ENCODE measurements around the gene NEDD4L.

NEDD4L gene

DNA sequence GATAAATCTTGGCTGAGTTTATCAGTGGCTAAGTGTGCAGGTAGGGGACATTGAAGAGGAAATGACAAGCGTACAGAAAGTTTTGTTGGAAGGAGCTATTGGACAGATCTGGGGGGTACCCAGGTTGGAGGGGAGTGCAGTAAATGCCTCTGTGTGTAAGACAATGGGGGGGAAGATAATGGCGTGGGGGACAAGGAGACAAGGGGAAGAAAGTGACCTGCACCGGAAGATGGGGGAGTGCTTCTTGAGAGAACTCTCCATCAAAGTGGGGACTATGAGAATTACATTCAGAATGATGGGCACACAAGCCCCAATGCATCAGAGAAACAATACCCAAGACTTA lies 394.9 kb downstream of the NEDD4L start:
- no peak overlapping the region for H3K4me3 ChIP-seq (ENCODE audit: low read length)
- 92% methylated on average over 3 of the region's 3 CpGs for WGBS

DNA sequence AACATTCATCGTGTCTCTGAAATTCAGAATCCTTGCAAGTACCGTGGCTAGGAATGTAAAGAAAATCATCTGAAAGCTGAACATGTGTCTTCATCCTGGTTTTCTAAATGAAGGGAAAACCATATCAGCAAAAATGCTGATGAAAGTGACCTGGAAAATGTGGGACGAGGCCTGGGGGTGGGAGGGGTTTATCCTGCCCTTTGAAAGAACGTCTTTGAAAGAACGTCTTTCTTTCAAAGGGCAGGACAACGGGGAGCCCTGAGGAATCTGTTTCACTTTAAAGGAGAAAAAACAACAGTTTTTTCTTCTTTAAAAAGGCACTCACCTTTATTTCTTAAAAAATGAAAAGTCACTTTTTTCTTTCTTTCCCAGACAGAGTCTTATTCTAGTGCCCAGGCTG lies 399.6 kb downstream of the NEDD4L start:
- H3K27me3 ChIP-seq (ENCODE audit: insufficient read depth, low read length) = no peaks in the 10 kb centered on the region
- H3K27ac ChIP-seq (ENCODE audit: low read depth, low read length) = no peak overlapping the region; the same call in 1 of the 2 replicates
- peak overlapping the region; percentile 14; the same call in 1 of the 2 replicates for H3K9ac ChIP-seq (ENCODE audit: low read depth, low read length)
- 39% methylated on average over 6 of the region's 6 CpGs for WGBS
- no peak overlapping the region for H3K4me3 ChIP-seq (ENCODE audit: low read length)
- H3K9me3 ChIP-seq (ENCODE audit: insufficient read depth, low read depth, low read length) = no peaks in the 10 kb centered on the region
- H3K36me3 ChIP-seq (ENCODE audit: insufficient read depth, low read length) = no peaks in the 10 kb centered on the region
- peaks cover 37% of the 10 kb centered on the region for H3K4me1 ChIP-seq (ENCODE audit: insufficient read depth, low read length)

More for the DNA sequence above, 394.9 kb downstream of the NEDD4L start:
- Histone ChIP-seq H3K36me3 (ENCODE audit: insufficient read depth, low read length) (no peaks in the 10 kb centered on the region), H3K9ac (ENCODE audit: low read depth, low read length) (no peak overlapping the region), H3K9me3 (ENCODE audit: insufficient read depth, low read depth, low read length) (no peaks in the 10 kb centered on the region), H3K27ac (ENCODE audit: low read depth, low read length) (no peak overlapping the region), H3K4me1 (ENCODE audit: insufficient read depth, low read length) (peaks cover 13% of the 10 kb centered on the region), H3K27me3 (ENCODE audit: insufficient read depth, low read length) (no peaks in the 10 kb centered on the region)

DNA sequence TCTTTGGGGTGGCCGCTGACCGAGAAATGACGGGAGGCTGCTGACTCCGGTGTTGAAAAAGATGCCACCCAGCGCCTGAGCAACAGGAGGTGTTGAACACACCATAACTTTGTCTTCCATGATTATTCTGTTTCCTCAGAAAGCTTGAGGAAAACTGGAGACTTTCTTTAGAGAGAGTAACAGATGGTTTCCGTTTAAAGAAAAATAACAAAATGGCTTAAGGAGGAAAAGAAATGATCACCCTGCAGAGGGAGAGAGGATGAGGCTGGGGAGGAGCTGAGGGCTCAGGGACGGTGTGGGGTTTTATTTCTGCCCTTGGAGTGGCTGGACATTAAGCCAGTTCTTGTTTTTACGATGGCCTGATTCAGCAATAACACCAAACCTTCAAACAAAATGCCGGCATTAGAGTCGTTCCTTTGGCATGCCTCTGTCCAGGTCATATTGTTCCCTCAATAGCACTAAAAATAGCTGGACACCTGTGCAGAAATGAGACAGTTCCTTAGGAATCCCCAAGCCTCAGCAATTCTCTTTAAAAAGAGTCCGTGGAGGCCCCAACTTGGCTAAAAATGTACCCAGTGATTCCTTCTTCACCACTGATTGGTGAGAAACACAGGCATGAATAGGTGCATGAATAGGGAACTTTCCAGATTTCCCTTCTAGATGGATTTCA lies 402.5 kb downstream of the NEDD4L start:
- H3K27me3 ChIP-seq (ENCODE audit: insufficient read depth, low read length) = no peaks in the 10 kb centered on the region
- H3K4me1 ChIP-seq (ENCODE audit: insufficient read depth, low read length) = peaks cover 37% of the 10 kb centered on the region
- WGBS = 89% methylated on average over 11 of the region's 11 CpGs
- H3K36me3 ChIP-seq (ENCODE audit: insufficient read depth, low read length) = no peaks in the 10 kb centered on the region
- H3K4me3 ChIP-seq (ENCODE audit: low read length) = no peak overlapping the region
- no peak overlapping the region for H3K27ac ChIP-seq (ENCODE audit: low read depth, low read length)
- no peaks in the 10 kb centered on the region for H3K9me3 ChIP-seq (ENCODE audit: insufficient read depth, low read depth, low read length)
- no peak overlapping the region for H3K9ac ChIP-seq (ENCODE audit: low read depth, low read length)

DNA sequence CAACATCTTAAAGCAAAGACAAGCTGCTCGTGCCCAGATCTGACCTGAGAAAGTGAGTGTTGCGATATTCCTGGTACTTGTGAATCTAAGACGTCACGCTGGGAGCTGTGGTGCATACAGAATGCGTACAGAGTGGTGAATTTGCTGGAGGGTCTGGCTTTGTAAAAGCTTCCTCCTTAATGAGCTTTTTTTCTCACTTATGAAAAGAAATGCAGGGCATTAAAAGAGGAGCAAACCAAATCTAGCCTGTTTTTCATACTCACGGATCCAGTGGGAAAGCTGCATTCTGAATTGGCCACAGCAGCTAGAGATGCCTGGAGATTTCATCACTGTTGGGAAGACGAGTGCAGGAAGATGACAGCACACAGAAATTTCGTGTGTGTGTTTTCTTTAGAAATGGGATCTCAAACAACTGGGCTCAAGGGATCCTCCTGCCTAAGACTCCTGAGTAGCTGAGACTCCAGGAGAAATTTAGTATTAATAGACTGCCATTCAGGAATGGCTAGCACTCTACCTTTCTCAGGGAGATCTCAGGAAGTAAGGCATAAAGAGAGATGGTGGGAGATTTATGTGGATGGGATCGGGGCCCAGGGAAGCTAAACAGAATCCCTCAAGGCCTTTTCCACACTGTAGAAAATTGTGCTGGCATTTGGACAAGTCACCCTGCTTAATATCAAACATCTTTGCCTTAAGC lies 403.5 kb downstream of the NEDD4L start:
- no peaks in the 10 kb centered on the region for H3K36me3 ChIP-seq (ENCODE audit: insufficient read depth, low read length)
- no peaks in the 10 kb centered on the region for H3K9me3 ChIP-seq (ENCODE audit: insufficient read depth, low read depth, low read length)
- no peak overlapping the region for H3K27ac ChIP-seq (ENCODE audit: low read depth, low read length)
- no peaks in the 10 kb centered on the region for H3K27me3 ChIP-seq (ENCODE audit: insufficient read depth, low read length)
- H3K9ac ChIP-seq (ENCODE audit: low read depth, low read length) = no peak overlapping the region
- peaks cover 37% of the 10 kb centered on the region for H3K4me1 ChIP-seq (ENCODE audit: insufficient read depth, low read length)
- WGBS = 30% methylated on average over 9 of the region's 9 CpGs
- no peak overlapping the region for H3K4me3 ChIP-seq (ENCODE audit: low read length)

DNA sequence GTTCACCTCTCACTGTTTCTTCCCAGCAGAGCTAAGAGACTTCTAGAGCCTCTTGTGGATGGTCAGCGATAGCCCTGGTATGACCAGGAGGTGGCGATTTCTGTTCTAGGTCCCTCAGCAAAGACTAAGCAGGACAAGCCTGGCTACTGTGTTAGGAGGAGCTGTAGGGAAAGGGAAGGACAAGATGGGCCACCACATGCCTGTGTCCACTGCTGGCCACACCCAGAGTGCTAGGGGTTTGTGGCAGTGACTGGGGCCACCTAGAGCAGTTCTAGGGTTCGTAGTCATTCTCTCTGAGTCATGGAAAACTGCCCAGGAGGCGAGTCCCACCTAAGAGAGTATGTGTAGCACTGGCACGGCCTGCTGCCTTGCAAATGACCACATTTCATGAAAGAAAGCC lies 405.4 kb downstream of the NEDD4L start:
- WGBS = 94% methylated on average over 5 of the region's 5 CpGs
- H3K4me3 ChIP-seq (ENCODE audit: low read length) = no peak overlapping the region
- H3K27me3 ChIP-seq (ENCODE audit: insufficient read depth, low read length) = no peaks in the 10 kb centered on the region
- no peaks in the 10 kb centered on the region for H3K36me3 ChIP-seq (ENCODE audit: insufficient read depth, low read length)
- H3K9me3 ChIP-seq (ENCODE audit: insufficient read depth, low read depth, low read length) = no peaks in the 10 kb centered on the region
- peaks cover 19% of the 10 kb centered on the region for H3K4me1 ChIP-seq (ENCODE audit: insufficient read depth, low read length)
- H3K9ac ChIP-seq (ENCODE audit: low read depth, low read length) = no peak overlapping the region
- no peak overlapping the region for H3K27ac ChIP-seq (ENCODE audit: low read depth, low read length)
